Stimulated activated CD8-positive, alpha-beta memory T cell treated with anti-CD3 and anti-CD28 coated beads, Interleukin-7, amount 100 ng/mL, for 48 hours (primary cell): ENCODE data around the gene HAPSTR1.
A peak's percentile ranks its signal among the peaks of the same experiment; 100 is the strongest.

Experiments used
- DNase-seq, 2 donors: peaks; one replicate each; pipeline ENCODE4 v3.0.0-alpha.2; 2020; ENCODE audit warnings: low read depth in 1 of 2; ENCODE audit errors: extremely low read depth in 1 of 2

Gene HAPSTR1

DNA sequence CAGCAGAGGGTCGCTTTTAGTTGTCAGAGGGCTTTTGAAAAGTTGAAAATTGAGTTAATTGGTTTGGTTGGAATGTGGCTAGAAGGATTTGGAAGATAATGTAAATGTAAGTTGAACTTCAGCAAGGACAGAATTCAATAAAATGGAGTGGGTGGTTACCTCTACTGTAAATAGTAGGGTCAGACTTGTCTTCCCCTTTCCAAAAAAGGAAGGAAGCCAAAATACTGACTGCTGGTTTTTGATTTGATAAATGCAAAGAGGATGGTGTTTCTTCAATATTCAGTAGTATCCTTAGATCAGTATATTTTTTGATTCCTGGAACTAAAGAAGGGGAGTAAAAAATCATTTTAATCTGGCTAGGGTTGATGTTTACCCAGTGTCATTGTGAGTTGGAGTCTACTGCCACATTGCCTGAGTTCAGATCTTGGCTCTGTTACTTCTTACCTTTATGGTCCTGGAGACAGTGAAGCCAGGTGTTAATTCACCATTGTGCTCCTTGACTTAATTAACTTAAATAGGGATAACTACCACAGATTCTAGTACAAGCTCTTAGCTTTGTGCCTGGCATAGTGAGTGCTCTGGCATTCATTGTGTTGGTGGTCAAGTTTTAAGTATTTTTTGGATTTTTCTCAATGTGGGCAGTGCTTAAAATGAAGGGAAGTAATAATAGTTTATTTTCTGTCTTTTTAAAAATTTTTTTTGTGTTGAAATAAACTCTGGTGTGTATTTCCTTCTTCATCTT, 4.4 kb downstream of the HAPSTR1 start:
- DNase-seq, result no peak

DNA sequence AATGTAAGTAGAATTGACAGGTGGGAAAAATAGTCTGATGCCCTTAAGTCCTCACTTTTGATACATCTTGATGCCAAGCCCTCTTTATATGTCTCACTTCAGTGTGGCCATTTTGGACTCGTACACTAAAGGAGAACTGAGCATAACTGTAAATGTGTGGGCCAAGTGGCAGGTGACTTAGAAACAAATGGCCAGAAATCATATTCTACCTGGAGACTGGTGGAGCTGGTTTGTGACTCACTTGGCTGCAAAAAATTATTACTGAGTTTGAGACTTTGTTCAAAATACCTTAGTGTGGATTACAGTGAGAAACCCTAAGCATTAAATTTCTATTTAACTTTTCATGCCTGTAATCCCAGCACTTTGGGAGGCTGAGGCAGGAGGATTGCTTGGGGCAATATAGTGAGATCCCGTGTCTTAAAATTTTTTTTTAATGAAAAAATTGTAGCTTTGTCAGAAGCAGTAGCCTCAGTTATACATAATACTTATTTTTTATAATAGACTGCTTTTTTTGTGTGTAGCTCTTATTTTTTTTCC, 5.0 kb downstream of the HAPSTR1 start:
- DNase-seq, result no peak

DNA sequence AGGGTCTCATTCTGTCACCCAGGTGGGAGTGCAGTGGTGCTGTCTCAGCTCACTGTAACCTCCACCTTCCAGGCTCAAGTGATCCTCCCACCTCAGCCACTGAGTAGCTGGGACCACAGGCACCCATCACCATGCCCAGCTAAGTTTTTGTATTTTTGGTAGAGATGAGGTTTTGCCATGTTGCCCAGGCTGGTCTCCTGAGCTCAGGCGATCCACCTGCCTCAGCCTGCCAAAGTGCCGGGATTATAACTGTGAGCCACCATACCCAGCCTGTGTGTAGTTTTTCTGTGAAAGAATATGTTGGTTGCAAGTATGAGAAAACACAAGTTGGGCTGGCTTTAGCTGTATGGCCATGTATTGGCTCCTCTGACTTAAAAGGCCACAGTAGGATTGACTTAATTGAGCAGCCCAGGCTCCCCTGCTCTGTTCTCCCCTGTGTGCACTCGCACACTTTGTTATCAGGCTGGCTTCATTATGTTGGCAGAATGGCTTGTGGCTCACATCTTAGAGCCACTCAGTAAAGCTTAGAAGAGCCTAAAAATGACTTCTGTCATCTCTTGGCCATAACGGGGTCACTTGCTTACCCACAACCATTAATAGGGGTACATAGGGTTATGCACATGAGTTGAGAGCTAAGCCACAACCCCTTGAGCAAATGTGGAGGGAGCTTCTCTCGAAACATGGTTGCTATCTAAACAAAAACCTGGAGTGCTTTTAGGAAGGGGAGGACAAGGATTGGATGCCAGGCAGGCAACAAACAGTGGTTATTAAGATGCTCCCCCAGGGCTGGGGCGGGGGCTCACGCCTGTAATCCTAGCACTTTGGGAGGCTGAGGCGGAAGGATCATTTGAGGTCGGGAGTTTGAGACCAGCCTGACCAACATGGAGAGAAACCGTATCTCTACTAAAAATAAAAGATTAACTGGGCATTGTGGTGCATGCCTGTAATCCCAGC, 6.1 kb downstream of the HAPSTR1 start:
- DNase-seq, result no peak

DNA sequence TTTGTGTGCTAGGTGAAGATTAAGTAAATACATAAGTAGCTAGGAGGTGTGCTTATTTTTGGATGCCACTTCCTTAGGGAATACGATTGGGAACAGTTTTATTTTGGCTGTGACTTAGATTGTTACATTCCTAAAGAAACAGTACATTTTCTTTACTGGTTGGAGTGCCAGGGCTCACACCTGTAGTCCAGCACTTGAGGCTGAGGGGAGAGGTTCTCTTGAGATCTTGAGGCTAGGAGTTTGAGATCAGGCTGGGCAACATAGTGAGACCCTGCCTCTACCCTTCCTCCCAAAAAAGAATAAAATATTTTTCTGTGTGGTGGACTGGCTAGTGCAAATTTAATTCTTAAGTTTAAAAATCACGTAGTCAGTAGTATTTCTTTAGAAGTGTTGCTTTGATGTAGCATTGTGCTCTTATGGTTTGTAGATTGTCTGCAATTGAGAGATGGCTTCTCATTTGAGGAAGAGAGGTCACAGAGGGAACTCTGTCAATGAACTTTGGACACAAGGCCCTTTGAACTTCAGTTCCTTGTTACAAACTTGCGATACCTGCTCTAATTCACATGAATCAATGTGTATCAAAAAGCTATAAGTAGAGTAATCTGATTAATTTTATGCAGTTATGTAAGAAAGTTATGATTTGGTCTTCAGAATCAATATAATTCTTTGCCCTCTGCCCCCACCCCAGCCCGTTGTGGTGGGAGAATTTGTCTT, 7.1 kb downstream of the HAPSTR1 start:
- DNase-seq, result no peak

DNA sequence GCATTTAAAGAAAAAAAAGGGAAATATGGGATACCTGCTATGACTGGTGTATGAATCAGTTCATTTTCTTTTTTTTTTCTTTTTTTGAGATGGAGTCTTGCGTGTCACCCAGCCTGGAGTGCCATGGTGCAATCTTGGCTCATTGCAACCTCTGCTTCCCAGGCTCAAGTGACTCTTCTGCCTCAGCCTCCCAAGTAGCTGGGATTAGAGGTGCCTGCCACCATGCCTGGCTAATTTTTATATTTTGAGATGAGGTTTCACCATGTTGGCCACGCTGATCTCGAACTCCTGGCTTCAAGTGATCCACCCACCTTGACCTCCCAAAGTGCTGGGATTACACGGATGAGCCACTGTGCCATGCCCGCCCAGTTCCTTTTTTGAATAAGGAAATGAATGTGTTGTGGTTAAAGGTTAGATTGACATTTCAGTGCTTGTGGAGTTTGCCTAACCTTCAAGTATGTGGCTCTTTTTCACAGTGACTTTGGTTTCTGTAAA, 7.7 kb downstream of the HAPSTR1 start:
- peak in 1 of 2 donors; percentile 32 for DNase-seq

DNA sequence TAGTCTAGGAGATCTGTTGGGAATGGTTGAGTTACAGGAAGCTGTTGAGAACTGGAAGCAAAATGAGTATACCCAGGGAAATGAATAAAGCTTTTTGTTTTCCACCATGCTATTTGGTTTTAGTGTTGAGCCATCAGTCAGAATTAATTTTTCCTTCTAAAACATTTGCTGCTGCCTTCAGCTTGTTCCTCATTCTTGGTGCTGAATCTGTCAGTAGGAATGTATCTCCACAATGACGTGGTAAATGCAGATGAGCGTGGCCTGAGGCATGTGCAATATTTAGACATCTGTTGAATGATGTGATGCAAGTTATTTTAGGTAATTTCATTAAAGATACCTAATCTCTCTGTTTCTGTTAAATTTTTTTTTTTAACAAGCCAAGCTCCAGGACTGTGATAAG, 10.9 kb downstream of the HAPSTR1 start:
- DNase-seq, result no peak

DNA sequence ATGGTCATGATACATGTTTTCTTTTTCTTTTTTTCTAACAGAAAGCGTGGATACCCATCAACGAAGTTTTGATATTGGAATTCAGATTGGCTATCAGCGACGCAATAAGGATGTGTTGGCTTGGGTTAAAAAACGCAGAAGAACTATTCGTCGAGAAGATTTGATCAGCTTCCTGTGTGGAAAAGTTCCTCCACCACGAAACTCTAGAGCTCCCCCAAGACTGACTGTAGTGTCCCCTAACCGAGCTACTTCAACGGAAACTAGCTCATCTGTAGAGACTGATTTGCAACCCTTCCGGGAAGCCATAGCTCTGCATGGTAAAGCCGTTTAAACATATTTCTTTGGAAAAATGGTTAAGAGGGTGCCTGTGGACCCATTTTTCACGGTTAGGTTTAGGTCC, 11.5 kb downstream of the HAPSTR1 start:
- no peak for DNase-seq

DNA sequence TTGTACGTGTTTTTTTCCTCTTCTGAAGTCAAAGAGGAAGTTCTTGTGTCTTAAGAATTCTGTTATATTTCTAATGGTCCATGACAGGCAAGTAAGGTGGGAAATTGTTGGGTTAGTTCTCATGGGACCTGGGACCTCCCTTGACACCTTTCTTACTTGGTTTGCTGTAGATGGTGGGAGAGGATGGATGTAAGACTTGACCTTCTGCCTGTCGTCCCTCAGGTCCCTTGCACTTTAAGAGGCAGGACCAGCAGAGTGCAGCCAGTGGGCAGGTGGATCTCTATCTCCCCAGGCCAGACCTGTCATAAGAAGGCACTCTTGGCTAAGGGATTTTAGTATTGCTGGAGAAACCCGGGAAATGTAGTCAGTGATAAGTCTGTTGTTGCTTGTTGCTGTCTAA, 12.1 kb downstream of the HAPSTR1 start:
- DNase-seq, result no peak

DNA sequence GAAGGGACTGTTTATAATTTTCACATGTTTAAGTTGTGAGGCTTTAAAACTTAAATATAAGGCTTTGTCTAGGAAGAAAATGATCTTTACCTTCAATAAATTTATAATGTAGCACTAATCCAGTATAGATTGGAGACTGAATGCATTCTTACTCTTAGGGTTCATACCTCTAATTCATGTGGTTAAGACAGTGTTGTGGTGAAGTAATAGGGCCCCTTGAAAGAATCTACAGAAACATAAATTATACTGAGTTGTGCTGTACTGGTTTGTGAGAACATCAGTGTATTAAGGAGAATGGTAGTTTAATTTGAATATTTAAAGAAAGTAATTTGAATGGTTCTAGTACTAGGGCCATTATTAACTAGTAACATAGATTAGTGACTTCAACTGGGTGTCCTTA, 13.7 kb downstream of the HAPSTR1 start:
- no peak for DNase-seq

DNA sequence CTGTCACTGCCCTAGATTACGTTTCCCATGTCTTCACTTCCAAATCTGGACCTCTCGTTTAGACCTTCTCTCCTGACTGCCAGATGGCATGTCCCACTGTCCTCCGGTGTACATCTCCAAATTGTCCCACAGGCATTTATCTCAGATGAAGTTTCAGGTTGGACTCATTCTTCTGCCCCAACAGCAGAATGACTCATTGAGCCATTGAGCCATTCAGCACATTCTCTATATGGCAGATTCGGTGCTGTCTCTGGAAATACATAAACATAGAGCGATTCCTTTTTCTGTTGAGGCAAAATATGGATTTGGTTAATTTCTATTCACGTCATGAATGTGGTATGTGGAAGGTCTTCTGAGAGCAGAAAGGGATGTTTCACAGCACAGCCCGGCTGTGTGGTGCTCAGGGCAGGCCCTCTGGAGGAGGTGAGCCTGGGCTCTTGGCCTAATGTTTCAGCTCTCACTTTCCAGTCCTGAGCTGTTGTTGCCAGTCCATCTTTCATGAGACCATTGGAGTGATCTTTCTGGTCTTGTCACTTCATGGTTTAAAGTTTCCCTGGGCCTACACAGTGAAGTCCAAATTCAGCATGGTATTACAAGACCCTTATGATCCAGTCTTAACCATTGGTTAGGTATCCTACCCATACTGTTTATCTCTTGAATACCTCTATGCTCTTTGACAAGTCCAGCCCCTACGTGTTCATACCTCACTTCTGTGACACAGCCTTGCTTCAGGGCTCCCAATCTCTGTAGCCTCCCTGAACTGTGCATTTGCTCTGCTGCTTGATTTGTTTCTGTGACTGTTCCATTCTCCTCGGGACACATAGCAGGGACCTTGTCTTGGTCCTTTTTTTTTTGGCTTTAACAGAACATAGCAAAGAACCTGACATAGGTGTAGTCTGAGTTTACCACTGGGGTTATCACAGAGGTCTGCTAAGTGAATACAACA, 15.9 kb downstream of the HAPSTR1 start:
- no peak for DNase-seq

DNA sequence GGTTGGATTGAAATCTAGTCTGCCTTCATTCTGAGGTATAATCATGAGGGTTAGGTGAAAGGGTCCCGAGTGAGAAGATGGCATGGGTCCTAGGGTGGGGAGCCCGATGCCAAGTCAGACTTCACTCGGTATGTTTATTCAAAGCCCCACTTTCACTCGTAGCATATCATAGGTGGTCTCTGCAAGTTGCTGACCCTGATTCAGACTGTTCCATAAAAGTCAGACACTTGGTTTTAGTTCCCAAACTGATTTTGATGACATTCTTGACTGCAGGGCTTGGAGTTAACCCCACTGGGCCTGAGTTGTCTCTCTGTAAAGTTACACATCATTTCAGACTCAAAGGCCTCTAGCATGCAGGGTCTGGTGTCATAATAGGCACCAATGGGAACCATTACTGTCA, 17.8 kb downstream of the HAPSTR1 start:
- DNase-seq, result no peak

DNA sequence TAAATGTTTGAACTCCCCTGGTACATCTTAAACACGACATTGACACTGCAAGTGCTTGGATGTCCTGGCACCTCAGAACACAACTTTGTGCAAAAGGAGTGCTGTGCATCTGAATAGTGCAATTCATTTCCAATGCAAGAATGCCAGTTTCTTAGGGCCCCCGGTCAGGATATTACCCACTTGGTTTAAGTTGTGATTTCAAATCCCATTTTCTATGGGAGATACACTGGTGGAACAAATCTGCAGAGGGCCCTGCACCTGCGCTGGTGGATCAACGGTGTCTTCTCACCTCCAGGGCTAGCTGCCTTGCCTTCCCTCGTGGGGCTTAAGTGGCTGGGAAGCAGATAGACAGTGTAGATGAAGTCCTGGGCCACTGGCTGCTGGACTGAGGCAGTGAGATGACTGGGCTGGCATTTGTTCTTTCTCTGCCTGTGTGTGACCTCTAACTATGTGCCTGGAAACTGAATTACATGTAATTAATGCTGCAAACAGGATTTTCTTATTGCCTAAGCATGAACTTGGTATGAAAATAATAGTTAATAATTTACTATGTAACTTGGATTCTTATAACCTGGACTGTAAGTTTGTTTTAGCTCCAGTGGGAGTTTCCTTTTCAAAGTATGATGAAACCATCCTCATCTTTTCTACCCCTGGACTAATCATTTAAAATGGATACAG, 20.9 kb downstream of the HAPSTR1 start:
- DNase-seq, result no peak

DNA sequence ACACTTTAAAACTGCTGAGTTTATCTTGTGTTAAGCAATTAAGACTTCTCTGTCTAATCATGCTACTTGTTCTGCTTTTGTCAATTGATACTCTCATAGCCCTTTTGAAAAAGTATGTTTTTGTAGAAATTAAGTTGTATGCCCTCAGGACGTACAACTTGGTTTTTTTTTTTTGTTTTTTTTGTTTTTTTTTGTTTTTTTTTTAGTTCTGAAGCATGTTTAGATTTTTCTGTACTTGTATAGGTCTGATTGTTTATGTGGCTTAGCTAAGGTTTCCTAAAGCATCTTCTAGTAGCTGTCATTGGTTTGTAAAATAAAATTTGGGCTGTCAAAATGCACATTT, 21.4 kb downstream of the HAPSTR1 start:
- DNase-seq, result no peak

DNA sequence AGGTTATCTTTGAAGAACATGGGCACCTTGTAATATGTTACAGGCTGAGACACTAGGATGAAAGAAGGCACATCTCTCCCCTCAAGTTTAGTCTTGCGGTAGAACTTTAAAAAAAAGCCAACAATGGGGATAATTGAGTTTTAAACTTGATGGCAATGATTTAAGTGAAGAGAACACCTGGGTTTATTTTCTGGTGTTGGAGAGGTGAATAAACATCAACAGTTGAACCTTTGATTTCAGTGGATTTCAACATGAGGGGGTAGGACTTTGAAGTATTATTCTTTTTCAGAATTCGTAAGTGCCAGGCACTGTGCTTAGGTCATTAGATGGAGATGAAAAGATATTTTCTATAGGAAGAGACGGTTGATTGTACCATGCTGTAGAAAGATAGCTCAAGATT, 22.3 kb downstream of the HAPSTR1 start:
- no peak for DNase-seq

DNA sequence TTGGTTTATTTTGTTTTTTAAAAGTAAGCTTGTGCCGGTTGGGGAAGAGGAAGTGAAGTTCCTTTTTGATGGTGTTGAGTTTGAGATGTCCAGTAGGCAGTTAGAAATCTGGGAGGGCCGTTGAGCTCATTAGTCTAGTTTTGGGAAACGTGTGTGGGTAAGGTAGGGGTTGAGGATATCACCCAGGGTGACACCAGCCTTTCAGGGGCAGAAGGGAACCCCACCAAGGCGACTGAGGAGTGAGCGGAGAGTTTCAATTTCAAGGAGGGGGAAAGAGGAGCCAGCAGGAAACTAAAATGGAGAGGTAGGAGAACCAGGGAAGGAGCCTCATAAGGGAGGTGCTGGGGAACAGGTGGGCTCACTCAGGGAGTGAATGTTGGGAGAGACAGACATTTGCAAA, 22.7 kb downstream of the HAPSTR1 start:
- DNase-seq, result no peak

DNA sequence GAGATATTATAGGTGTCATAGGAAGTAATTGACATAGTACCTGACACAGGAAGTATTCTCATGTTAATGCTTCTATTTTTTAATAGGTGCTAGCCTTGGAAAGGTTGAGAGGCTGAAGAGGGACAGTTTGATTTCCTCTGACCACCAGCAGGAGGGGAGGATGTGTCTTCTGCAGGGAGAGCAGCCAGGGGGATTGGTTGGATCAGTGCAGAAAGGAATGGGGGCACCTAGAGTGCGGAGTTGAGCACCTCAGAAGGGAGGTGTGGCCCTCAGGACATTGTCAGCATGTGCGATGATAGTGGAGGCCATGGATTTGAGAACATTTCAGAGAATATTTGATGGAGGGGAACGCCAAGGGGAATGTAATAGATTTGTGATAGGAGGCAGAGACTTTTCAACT, 23.4 kb downstream of the HAPSTR1 start:
- no peak for DNase-seq

DNA sequence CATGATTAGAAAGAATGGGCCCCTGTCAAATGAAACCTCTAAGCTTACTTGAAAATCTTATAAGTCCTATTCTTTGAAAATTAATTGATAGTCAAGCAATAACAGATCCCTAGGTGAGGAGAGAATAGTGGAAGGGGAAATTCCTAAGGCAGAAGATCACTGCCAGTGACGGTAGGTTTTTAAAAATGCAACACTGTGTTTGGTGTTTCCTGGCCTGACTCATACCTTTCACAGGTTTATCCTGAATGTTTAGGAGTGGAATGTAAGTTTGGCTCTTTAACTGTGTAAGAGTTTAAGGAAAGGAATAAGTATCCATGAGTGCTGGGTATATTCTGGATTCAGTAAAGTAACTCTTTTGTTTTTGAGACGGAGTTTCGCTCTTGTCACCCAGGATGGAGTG, 23.8 kb downstream of the HAPSTR1 start:
- no peak for DNase-seq

DNA sequence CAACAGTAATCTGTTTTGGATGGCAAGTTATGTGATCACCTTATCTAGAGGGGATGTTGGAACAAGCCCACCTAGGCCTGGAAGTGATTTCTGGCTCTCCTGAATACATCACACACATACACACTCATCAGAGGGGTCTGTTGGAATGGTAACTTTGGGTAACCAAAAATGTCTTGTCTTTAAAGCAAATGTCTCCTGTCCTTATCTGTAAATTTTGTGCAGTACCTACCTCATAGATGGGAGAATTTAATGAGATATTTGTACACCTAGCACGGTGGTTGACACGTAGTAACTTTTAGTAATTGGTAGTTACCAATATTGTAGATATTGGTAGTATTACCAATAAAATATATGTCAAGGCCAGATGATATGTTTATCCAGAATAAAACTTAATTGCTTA, 24.7 kb downstream of the HAPSTR1 start:
- DNase-seq, result no peak

DNA sequence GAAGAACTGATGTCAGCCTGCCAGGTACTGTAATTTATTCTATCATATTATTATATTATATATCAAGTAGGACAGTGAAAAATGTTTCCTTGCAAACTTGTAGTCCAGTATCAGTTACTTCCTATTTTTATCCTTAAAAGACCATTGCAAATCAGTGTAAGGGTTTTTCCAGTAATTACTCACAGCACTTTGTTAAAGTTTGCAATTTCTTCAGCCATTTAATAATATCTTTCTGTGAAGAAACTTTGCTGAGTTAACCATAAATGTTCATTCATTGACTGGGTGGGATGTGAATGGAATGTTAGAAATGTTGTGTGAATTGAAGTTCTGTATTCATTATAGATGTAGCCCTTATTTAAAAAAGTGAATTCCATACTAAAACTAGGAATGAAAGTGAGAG, 26.7 kb downstream of the HAPSTR1 start:
- DNase-seq, result no peak

DNA sequence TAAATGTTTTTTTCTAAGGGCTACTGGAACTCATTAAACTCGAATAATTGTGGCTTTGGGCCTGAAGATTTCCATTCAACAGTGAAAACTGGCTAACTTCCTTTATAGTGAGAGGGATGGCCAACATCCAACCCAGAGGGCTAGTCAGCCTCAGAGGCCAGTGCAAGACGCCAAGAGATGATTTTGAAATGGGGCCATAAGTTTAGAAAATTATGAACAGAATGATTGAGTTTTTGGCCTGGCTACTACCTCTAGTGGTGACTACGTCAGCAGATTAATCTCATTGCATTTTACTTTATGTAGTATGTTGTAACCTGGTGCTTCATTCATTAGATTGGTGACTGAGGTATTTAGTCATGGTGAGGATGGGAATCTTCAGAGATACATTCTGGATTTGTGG, 28.4 kb downstream of the HAPSTR1 start:
- no peak for DNase-seq
